Loucy (cell line): Measurements from ENCODE around the gene TNFSF12.

ENCODE experiments used
- H2AFZ ChIP-seq: fragments of 200-600 bp; sonication (generic); 2 replicates; pipeline ENCODE4 v1.6.0; 2016; ENCODE audit warnings: antibody characterized with exemption, mild to moderate bottlenecking, low read length, moderate library complexity
- H3F3A ChIP-seq: fragments of 200-600 bp; 2 replicates; pipeline ENCODE4 v1.6.0; 2016; ENCODE audit warnings: antibody characterized with exemption, low read depth, mild to moderate bottlenecking
- H3K27me3 ChIP-seq: fragments of 200-600 bp; sonication (generic); 2 replicates; pipeline ENCODE4 v1.6.1; 2014; ENCODE audit warnings: low read length, mild to moderate bottlenecking; ENCODE audit not compliant: insufficient read depth, poor library complexity, severe bottlenecking
- H3K36me3 ChIP-seq: fragments of 200-600 bp; sonication (generic); 2 replicates; pipeline ENCODE4 v1.6.1; 2016; ENCODE audit warnings: low read length; ENCODE audit not compliant: insufficient read depth
- H3K4me1 ChIP-seq: fragments of 200-600 bp; sonication (generic); 2 replicates; pipeline ENCODE4 v1.5.1; 2014; ENCODE audit warnings: low read length, mild to moderate bottlenecking; ENCODE audit not compliant: insufficient read depth, poor library complexity, severe bottlenecking
- H3K4me2 ChIP-seq: fragments of 200-600 bp; sonication (generic); 2 replicates; pipeline ENCODE4 v1.6.0; 2014; ENCODE audit warnings: antibody characterized with exemption, low read length, low read depth, mild to moderate bottlenecking; ENCODE audit not compliant: poor library complexity, severe bottlenecking
- H3K4me3 ChIP-seq: fragments of 200-600 bp; sonication (generic); 2 replicates; pipeline ENCODE4 v1.5.1; 2014; ENCODE audit warnings: low read length, mild to moderate bottlenecking, mixed read lengths; ENCODE audit not compliant: poor library complexity, severe bottlenecking
- H3K79me2 ChIP-seq: fragments of 200-600 bp; sonication (generic); 2 replicates; pipeline ENCODE4 v1.6.1; 2014; ENCODE audit warnings: low read length; ENCODE audit not compliant: insufficient read depth
- H3K9ac ChIP-seq: fragments of 200-600 bp; sonication (generic); 2 replicates; pipeline ENCODE4 v1.6.0; 2014; ENCODE audit warnings: mild to moderate bottlenecking, low read depth, low read length, moderate library complexity; ENCODE audit not compliant: poor library complexity, severe bottlenecking
- H3K9me2 ChIP-seq: fragments of 200-600 bp; sonication (generic); replicated peaks from 2 replicates; pipeline ENCODE4 v1.6.1; 2016; ENCODE audit warnings: low read depth, low read length, mixed read lengths
- H3K9me3 ChIP-seq: fragments of 200-600 bp; sonication (generic); 2 replicates; pipeline ENCODE4 v1.6.1; 2014; ENCODE audit warnings: mild to moderate bottlenecking, antibody characterized with exemption, low read length, low read depth; ENCODE audit not compliant: insufficient read depth
- H4K20me1 ChIP-seq: fragments of 200-600 bp; sonication (generic); 2 replicates; pipeline ENCODE4 v1.6.0; 2014; ENCODE audit warnings: antibody characterized with exemption, low read length, mild to moderate bottlenecking; ENCODE audit not compliant: insufficient read depth, poor library complexity, severe bottlenecking
- CTCF ChIP-seq: fragments of 200-600 bp; sonication (generic); conservative IDR thresholded peaks from 2 replicates; pipeline ENCODE4 v1.5.1; 2014; ENCODE audit warnings: mild to moderate bottlenecking, antibody characterized with exemption, low read length
- EZH2phosphoT487 ChIP-seq: fragments of 200-600 bp; IDR thresholded peaks from 2 replicates; pipeline ENCODE4 v1.6.1; 2018; ENCODE audit warnings: antibody characterized with exemption, mild to moderate bottlenecking, moderate library complexity, borderline replicate concordance

The TNFSF12 gene

GRCh38 chr17:7579001-7579833 lies 30.4 kb downstream of the TNFSF12 start, which contains the start of gene CD68:
TSS of gene CD68 (plus strand) at chr17:7579638. CDS start at chr17:7579678, 40 bp downstream.
- no peaks in the 10 kb centered on the region for H3K27me3 ChIP-seq
- peaks cover 53% of the 10 kb centered on the region for H4K20me1 ChIP-seq
- no peaks in the 10 kb centered on the region for H3K9me3 ChIP-seq
- no peaks in the 10 kb centered on the region for H3K9me2 ChIP-seq
- peak within 1 kb of the TSS; percentile 39 for H3K4me2 ChIP-seq
- TF ChIP-seq EZH2phosphoT487 (no peak), CTCF (no peak)
- H3K36me3 ChIP-seq, result peaks cover 68% of the 10 kb centered on the region
- H3K79me2 ChIP-seq, result peaks cover 72% of the 10 kb centered on the region
- no peak within 1 kb of the TSS for H2AFZ ChIP-seq
- H3K4me3 ChIP-seq, result peak within 1 kb of the TSS; percentile 2
- peak within 1 kb of the TSS; percentile 29 for H3K9ac ChIP-seq
- H3K4me1 ChIP-seq, result peaks cover 46% of the 10 kb centered on the region
- peaks cover 27% of the 10 kb centered on the region for H3F3A ChIP-seq

GRCh38 chr17:7579834-7580603 lies 31.2 kb downstream of the TNFSF12 start:
- H3K4me1 ChIP-seq, result peaks cover 45% of the 10 kb centered on the region

More at GRCh38 chr17:7579834-7580603, 31.2 kb downstream of the TNFSF12 start:
- Histone ChIP-seq H3K9me2 (no peaks in the 10 kb centered on the region), H2AFZ (no peak overlapping the region), H3K36me3 (peaks cover 60% of the 10 kb centered on the region), H4K20me1 (peaks cover 45% of the 10 kb centered on the region), H3K4me3 (peak overlapping the region; percentile 2), H3K9ac (peak overlapping the region; percentile 29), H3K9me3 (no peaks in the 10 kb centered on the region), H3K79me2 (peaks cover 72% of the 10 kb centered on the region), H3K27me3 (no peaks in the 10 kb centered on the region), H3F3A (peaks cover 27% of the 10 kb centered on the region), H3K4me2 (peak overlapping the region; percentile 39)
- TF ChIP-seq CTCF (no peak), EZH2phosphoT487 (no peak)
